ENCODE measurements around the gene WDR31. TPM values are rescaled to one million over a fixed set of nuclear protein-coding genes. Genes with fewer than 3 reads are reported as not detected.

The WDR31 gene
- total RNA-seq, 2 donors from 2014 or later = 4.5 to 8.4 TPM

GRCh38 chr9:113350937-113351336 is 10.9 kb upstream of the WDR31 start:
- Mint-ChIP-seq H3K27me3 (ENCODE audit: insufficient read depth) (peaks cover 19% of the 10 kb centered on the region), H3K36me3 (ENCODE audit: low read depth) (peaks cover 14% of the 10 kb centered on the region), H3K9me3 (no peaks in the 10 kb centered on the region), H3K27ac (no peak overlapping the region), H3K4me3 (peak overlapping the region; percentile 70), H3K4me1 (peaks cover 28% of the 10 kb centered on the region)
- H3K27ac ChIP-seq (ENCODE audit: low read depth, low read length) = no peak overlapping the region
- no peaks in the 10 kb centered on the region for H3K36me3 ChIP-seq (ENCODE audit: control insufficient read depth, insufficient read depth, low read length)
- H3K9ac ChIP-seq (ENCODE audit: extremely low read depth, low read length, poor library complexity, severe bottlenecking) = no peak overlapping the region
- peaks cover 5% of the 10 kb centered on the region for H3K4me1 ChIP-seq (ENCODE audit: control insufficient read depth, insufficient read depth, low read length)
- no peak for DNase-seq
- H3K4me3 ChIP-seq (ENCODE audit: low read length) = no peak overlapping the region
- peaks cover 20% of the 10 kb centered on the region for H3K27me3 ChIP-seq (ENCODE audit: control insufficient read depth, insufficient read depth, low read length, poor library complexity, severe bottlenecking)
- H3K9me3 ChIP-seq (ENCODE audit: control insufficient read depth, low read length) = no peaks in the 10 kb centered on the region
- TF ChIP-seq CTCF (conservative IDR thresholded peaks at IDR 0.05) = no peak
- WGBS, 2 experiments (ENCODE audit: insufficient coverage in 1 of 2, insufficient read length in 1 of 2) = 76 to 87% methylated on average over 4 to 6 of the region's 6 CpGs

- Mint-ChIP-seq H3K27ac (no peak overlapping the region), H3K9me3 (no peaks in the 10 kb centered on the region)
- 39 to 41% methylated on average over 8 to 14 of the region's 14 CpGs for whole genome bisulfite sequencing, 2 experiments (ENCODE audit: insufficient coverage in 1 of 2, insufficient read length in 1 of 2)
These were observed 10.1 kb upstream of the WDR31 start for GRCh38 chr9:113350107-113350661.

GRCh38 chr9:113349445-113350094 is 9.5 kb upstream of the WDR31 start, which contains the start of gene BSPRY:
Gene BSPRY, plus strand, starts transcription at chr9:113349541. Its CDS starts 39 bp downstream, at chr9:113349580.
- WGBS, 2 experiments (ENCODE audit: insufficient coverage in 1 of 2, insufficient read length in 1 of 2) = 2% methylated on average over 16 to 71 of the region's 71 CpGs

More at GRCh38 chr9:113350107-113350661, 10.1 kb upstream of the WDR31 start:
- Histone ChIP-seq H3K9me3 (ENCODE audit: control insufficient read depth, low read length) (no peaks in the 10 kb centered on the region), H3K27ac (ENCODE audit: low read depth, low read length) (no peak overlapping the region), H3K4me1 (ENCODE audit: control insufficient read depth, insufficient read depth, low read length) (peaks cover 5% of the 10 kb centered on the region), H3K36me3 (ENCODE audit: control insufficient read depth, insufficient read depth, low read length) (no peaks in the 10 kb centered on the region), H3K9ac (ENCODE audit: extremely low read depth, low read length, poor library complexity, severe bottlenecking) (no peak overlapping the region), H3K4me3 (ENCODE audit: low read length) (peak overlapping the region; percentile 82), H3K27me3 (ENCODE audit: control insufficient read depth, insufficient read depth, low read length, poor library complexity, severe bottlenecking) (peaks cover 20% of the 10 kb centered on the region)
- Mint-ChIP-seq H3K4me3 (peak overlapping the region; percentile 70), H3K27me3 (ENCODE audit: insufficient read depth) (peaks cover 19% of the 10 kb centered on the region), H3K4me1 (peaks cover 28% of the 10 kb centered on the region), H3K36me3 (ENCODE audit: low read depth) (peaks cover 11% of the 10 kb centered on the region)
- no peak for TF ChIP-seq CTCF (conservative IDR thresholded peaks at IDR 0.05)
- DNase-seq = peak; percentile 47

More at GRCh38 chr9:113349445-113350094, 9.5 kb upstream of the WDR31 start, which contains the start of gene BSPRY:
- DNase-seq = peak; percentile 78
- no peaks in the 10 kb centered on the region for H3K9me3 Mint-ChIP-seq
- peaks cover 20% of the 10 kb centered on the region for H3K27me3 ChIP-seq (ENCODE audit: control insufficient read depth, insufficient read depth, low read length, poor library complexity, severe bottlenecking)
- peaks cover 23% of the 10 kb centered on the region for H3K27me3 Mint-ChIP-seq (ENCODE audit: insufficient read depth)
- H3K4me3 Mint-ChIP-seq = peak within 1 kb of the TSS; percentile 70
- peak within 1 kb of the TSS; percentile 82 for H3K4me3 ChIP-seq (ENCODE audit: low read length)
- H3K4me1 ChIP-seq (ENCODE audit: control insufficient read depth, insufficient read depth, low read length) = peaks cover 5% of the 10 kb centered on the region
- H3K27ac Mint-ChIP-seq = no peak within 1 kb of the TSS
- H3K27ac ChIP-seq (ENCODE audit: low read depth, low read length) = no peak within 1 kb of the TSS
- H3K9me3 ChIP-seq (ENCODE audit: control insufficient read depth, low read length) = no peaks in the 10 kb centered on the region
- no peak within 1 kb of the TSS for H3K9ac ChIP-seq (ENCODE audit: extremely low read depth, low read length, poor library complexity, severe bottlenecking)
- peaks cover 9% of the 10 kb centered on the region for H3K36me3 Mint-ChIP-seq (ENCODE audit: low read depth)
- H3K4me1 Mint-ChIP-seq = peaks cover 28% of the 10 kb centered on the region
- no peak for TF ChIP-seq CTCF (conservative IDR thresholded peaks at IDR 0.05)
- no peaks in the 10 kb centered on the region for H3K36me3 ChIP-seq (ENCODE audit: control insufficient read depth, insufficient read depth, low read length)

All from endodermal cell (in vitro differentiated cells).